Measurements from ENCODE around the gene PLEKHA5.
"Not testable (repeated sequence)": the region's sequence is repeated elsewhere in the genome, so short reads cannot be mapped to it uniquely, and the experiment has no call there.

The PLEKHA5 gene

DNA sequence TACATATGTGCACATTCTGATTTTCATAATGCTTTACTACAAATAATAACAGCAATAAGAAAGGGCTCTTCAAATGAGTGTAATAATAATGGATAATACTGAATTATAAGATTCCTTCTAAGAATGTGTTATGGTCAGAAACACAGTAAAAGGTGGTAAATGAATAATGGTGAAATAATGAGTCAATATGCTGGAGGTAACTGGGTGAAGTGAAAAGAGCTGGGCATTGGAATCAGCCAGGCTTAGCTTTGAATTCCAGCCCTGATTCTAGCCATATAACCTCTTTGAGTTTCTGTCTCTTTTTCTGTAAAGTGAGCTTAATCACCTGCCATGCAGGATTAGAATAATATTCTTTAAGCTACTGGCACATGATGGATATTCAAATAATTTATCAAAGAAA lies 39.1 kb downstream of the PLEKHA5 start:
- no peak for DNase-seq

GRCh38 chr12:19169222-19169621 lies 39.7 kb downstream of the PLEKHA5 start:
- no peak for DNase-seq

DNA sequence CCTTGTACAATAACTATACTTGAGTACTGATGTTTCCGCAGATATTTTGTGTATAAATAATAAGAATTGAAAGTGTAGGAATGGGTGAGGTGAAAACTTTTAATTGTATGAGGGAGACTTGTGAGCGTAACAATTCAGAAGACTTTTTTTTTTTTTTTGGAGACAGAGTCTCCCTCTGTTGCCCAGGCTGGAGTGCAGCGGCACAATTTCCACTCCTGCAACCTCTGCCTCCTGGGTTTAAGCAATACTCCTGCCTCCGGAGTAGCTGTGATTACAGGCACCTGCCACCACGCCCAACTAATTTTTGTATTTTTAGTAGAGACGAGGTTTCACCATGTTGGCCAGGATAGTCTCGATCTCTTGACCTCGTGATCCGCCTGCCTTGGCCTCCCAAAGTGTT lies 40.8 kb downstream of the PLEKHA5 start:
- not testable (repeated sequence) for DNase-seq

DNA sequence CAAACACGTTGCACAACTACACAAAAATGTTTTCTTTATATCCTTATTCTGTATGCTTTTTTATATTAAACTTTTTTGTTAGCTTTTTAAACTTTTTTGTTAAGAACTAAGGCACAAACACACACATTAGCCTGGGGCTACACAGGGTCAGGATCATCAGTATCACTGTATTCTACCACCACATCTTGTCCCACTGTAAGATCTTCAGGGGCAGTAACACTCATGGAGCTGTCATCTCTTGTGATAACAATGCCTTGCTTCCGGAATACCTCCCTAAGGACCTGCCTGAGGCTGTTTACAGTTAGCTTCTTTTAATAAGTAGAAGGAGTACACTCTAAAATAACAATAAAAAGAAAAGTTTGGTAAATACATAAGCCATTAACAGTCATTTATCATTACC lies 42.2 kb downstream of the PLEKHA5 start:
- no peak for DNase-seq

- no peak for DNase-seq
These were observed 48.2 kb downstream of the PLEKHA5 start for GRCh38 chr12:19177754-19178153.

DNA sequence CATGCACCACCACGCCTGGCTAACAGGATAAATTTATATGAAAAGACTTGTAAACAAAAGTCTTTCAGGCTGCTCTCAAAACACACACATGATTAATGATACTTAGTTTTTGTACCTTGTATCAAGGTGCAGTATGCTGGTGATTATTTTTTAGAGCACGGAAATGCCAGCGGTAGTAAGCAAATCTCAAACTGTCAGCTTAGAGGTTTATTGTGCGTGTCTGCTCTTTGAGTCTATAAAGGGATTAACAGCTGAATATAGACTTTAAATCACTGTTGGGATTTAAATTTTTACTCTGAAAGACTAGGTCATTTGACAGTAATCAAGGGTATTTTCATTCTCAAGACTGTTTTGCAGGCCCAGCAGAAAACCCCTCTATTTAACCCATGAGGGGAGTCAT lies 50.5 kb downstream of the PLEKHA5 start:
- peak in 1 of 2 experiments; percentile 6 for DNase-seq

DNA sequence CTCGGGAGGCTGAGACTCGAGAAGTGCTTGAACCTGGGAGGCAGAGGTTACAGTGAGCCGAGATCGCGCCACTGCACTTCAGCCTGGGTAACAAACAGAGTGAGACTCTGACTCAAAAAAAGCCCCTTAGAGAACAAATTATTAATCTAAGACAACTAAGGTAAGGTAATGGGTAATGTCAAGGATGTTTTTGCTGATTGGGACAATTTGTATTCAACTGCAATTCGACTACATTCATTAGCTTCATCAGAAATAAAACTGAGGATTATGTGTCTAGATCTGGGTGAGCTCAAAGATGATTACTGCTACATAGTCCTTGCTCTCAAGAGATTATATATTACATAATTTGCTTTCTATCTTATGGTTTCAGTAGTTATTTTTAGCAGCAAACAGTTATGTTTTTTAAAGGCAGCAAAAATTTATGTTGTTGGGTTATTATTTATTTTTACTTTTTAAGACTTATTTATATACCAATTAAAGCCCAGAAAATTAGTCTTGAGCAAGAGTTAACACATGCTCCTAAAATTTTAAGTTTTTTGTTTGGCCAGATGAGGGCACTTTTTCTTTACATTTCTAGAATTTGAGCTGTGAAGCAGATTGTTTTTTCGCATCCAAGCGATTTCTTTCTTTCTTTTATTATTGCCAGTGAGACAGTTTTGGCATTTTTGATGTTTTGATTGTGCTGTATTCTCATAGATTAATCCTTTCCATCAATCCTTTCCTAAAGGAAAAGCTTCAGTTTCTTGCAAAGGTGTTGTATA lies 52.3 kb downstream of the PLEKHA5 start:
- no peak for DNase-seq

DNA sequence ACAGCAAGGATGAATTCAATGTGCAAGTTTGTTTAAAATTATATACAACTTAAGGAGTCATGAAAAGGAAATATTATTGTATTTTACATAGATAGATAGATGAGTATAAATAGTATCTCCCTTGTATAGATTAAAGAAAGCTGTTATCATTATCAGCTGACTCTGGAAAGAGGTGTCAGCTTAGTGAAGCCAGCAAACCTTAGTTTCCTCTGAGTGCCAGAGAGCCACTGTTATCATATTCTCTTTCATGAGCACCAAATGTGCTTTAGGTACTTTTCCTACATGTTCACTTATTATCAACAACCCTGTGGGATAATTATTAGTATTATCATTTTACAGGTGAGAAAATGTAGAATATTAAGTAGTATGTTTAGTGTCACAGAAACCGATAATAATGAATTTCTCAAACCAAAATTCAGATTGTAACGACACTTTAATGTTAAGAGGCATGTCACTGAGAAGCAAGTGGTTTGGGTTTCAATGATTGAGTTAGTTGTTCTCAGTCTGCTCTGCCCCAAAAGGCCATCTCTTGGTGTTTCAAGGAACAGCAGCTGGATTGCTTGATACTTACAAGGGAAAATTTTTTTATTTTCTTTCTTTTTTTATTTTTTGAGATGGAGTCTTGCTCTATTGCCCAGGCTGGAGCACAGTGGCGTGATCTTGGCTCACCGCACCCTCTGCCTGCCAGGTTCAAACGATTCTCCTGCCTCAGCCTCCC lies 53.7 kb downstream of the PLEKHA5 start:
- DNase-seq: no peak

- no peak for DNase-seq
These were observed 55.9 kb downstream of the PLEKHA5 start for GRCh38 chr12:19185262-19185929.

DNA sequence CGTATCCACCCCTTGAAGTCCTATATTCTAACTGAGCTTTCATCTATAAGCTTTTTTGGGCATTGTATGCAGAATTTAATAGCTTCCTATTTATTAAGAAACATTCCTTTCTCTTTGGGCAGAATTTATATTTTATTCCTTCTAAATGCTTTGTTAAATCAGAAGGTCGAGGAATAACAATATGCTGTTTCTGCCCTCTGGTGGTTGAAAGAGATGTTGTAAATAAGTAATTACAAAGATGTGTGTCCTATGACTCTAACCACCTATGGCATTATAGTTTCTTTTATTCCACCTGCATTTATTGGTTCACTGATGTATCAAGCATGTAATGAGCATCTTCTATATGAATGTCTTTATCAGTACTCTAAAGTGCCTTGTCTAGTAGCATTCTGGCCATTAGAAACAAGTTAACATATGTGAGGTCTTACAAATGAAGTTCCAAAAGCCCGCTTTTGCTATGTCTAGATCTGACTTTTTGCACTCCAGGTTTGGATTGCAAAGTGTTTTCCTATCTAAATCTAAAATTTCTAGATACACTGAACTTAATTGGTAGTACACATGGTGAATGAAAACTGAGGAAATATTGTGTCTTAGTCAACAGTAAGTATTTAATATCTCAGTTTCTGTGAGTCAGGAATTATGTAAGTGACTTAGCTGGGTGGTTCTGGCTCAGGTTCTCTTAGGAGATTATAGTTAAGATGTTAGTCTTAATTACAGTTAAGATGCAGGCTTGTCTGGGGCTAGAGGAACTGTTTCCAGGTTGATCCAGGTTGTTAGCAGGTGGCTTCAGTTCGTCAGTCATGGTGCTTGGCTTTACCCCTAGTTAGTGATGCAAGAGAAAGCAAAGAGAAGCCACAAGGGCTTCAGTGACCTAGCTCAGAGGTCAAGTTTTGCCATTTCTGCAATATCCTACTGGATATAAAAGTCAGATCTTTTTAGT lies 57.5 kb downstream of the PLEKHA5 start:
- peak in 1 of 2 experiments; percentile 57 for DNase-seq

- DNase-seq: no peak
These were observed 60.0 kb downstream of the PLEKHA5 start for GRCh38 chr12:19189522-19189921.

GRCh38 chr12:19190292-19191031 lies 60.9 kb downstream of the PLEKHA5 start:
- no peak for DNase-seq

DNA sequence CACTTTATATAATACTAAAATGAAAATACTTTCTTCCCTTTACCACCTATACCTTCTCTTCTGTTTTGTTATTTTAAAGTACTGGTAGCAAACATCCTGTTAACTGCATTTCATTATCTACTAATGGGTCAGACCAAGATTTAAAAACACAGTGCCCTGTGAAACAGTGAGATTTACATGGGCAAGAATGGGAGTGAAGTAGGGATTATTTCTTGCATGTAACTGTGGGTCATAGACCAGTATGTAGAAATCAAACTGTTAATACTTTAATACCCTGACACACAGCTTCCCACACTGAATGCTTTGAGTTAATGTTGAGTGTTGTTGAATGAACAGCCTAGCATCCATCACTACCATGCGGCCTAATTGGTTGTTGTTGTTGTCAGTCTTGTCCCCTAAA lies 61.6 kb downstream of the PLEKHA5 start:
- no peak for DNase-seq

GRCh38 chr12:19191563-19191962 lies 62.0 kb downstream of the PLEKHA5 start:
- no peak for DNase-seq

DNA sequence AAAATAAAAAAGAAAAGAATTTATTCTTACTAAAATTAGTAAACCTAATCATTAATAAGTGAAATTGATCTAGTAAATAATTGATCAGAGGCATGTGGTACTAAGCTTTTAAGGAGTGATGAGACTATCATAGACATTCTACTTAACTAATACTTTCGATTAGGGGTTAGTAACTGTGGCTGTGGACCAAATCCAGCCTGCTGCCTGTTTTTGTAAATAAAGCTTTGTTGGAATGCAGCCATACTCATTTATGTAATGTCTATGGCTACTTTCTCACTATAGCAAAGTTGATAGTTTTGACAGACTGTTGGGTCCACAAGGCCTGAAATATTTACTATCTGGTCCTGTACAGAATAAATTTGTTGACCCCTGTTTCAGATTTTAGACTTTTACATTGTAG lies 63.2 kb downstream of the PLEKHA5 start:
- no peak for DNase-seq

GRCh38 chr12:19194963-19195362 lies 65.4 kb downstream of the PLEKHA5 start:
- no peak for DNase-seq

GRCh38 chr12:19196959-19197630 lies 67.6 kb downstream of the PLEKHA5 start:
- DNase-seq: no peak

DNA sequence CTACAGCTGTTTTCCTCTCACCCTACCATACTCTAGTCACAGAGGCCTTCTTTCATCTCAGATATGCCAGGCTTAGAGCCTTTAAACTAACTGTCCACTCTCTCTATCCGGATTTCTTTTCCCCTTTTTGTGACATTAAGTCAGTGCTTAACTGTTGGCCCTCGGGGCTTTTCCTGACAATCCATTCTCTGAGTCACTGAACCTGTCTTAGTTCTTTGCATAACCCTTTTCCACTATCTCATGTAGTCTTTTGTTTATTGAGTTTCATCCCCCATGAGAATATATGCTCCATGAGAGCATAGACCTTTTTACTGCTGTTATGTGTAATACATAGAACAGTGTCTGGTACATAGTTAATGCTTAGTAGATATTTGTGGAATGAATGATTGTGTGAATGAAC lies 68.7 kb downstream of the PLEKHA5 start:
- DNase-seq: no peak

DNA sequence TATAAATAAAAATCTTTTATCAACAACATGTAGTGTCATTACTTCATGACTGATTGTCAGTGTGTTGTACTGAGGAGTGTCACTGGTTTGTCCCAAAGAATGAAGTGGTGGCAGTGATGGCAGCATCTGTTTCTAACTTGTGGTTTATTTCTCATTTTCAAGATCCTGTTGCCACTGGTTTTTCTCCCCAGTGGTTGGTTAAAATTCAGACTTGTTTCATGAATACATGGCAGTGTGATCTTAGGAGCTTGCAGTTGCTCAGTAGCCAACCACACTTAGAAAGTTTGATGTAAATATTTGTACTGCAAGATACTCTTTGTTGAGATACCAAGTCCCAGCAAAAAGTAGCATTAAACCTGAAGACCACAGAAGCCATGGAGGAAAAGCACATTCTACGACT lies 69.8 kb downstream of the PLEKHA5 start:
- DNase-seq: no peak

GRCh38 chr12:19200261-19200660 lies 70.7 kb downstream of the PLEKHA5 start:
- no peak for DNase-seq

DNA sequence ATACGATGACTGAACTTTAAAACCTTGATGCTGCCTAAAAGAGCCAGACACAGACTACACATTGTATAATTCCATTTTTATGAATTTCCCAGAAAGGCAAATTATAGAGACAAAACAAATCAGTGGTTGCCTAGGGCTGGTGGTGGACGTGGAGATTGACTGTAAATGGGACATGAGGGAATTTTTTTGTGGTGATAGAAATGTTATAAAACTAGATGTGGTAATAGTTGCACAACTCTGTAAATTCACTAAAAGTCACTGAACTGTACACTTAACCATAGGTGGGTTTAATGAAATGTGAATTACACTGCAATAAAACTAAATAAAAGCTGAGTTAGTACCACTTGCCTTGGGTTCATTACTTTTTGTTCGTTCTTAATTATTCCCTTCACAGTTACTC lies 72.1 kb downstream of the PLEKHA5 start:
- no peak for DNase-seq

- DNase-seq: no peak
These were observed 73.5 kb downstream of the PLEKHA5 start for GRCh38 chr12:19203013-19203412.
